ENCODE measurements around the gene FAM50B. TPM values are rescaled to one million over a fixed set of nuclear protein-coding genes. Genes with fewer than 3 reads are reported as not detected.

Gene FAM50B
- polyA plus RNA-seq, 1 donor from 2014 or later: 0.79 TPM

- H3F3A ChIP-seq (ENCODE audit: insufficient read depth, low read length, poor library complexity, severe bottlenecking): no peaks in the 10 kb centered on the region
- no peak overlapping the region for H3K4me2 ChIP-seq (ENCODE audit: low read length)
- H3K9ac ChIP-seq (ENCODE audit: low read length): no peak overlapping the region
- no peaks in the 10 kb centered on the region for H4K20me1 ChIP-seq (ENCODE audit: insufficient read depth)
- H3K4me3 ChIP-seq (ENCODE audit: low read length): no peak overlapping the region
- no peaks in the 10 kb centered on the region for H3K27me3 ChIP-seq (ENCODE audit: insufficient read depth, low read depth, low read length)
- TF ChIP-seq RAD21 (conservative IDR thresholded peaks at IDR 0.05): no peak
- H3K9me2 ChIP-seq (ENCODE audit: insufficient read depth, low read length): no peaks in the 10 kb centered on the region
- H3K9me3 ChIP-seq (ENCODE audit: low read length): no peaks in the 10 kb centered on the region
- no peak overlapping the region for H3K27ac ChIP-seq (ENCODE audit: low read length)
- no peaks in the 10 kb centered on the region for H3K36me3 ChIP-seq (ENCODE audit: insufficient read depth, low read length)
- no peak overlapping the region for H2AFZ ChIP-seq (ENCODE audit: low read depth, low read length)
- no peaks in the 10 kb centered on the region for H3K79me2 ChIP-seq (replicated peaks; ENCODE audit: insufficient read depth, low read length)
These were observed 42.7 kb downstream of the FAM50B start for GRCh38 chr6:3891883-3892282.

- no peak overlapping the region for H3K27ac ChIP-seq (ENCODE audit: low read length)
- H3K79me2 ChIP-seq (replicated peaks; ENCODE audit: insufficient read depth, low read length): no peaks in the 10 kb centered on the region
- no peaks in the 10 kb centered on the region for H3K9me2 ChIP-seq (ENCODE audit: insufficient read depth, low read length)
- H3K9me3 ChIP-seq (ENCODE audit: low read length): no peaks in the 10 kb centered on the region
- H3K9ac ChIP-seq (ENCODE audit: low read length): no peak overlapping the region
- H3K4me3 ChIP-seq (ENCODE audit: low read length): no peak overlapping the region
- no peaks in the 10 kb centered on the region for H3K27me3 ChIP-seq (ENCODE audit: insufficient read depth, low read depth, low read length)
- no peak overlapping the region for H2AFZ ChIP-seq (ENCODE audit: low read depth, low read length)
- H4K20me1 ChIP-seq (ENCODE audit: insufficient read depth): no peaks in the 10 kb centered on the region
- H3F3A ChIP-seq (ENCODE audit: insufficient read depth, low read length, poor library complexity, severe bottlenecking): no peaks in the 10 kb centered on the region
- TF ChIP-seq EZH2 (IDR thresholded peaks at IDR 0.05; ENCODE audit: borderline replicate concordance, insufficient read depth, low read length, poor library complexity, severe bottlenecking): no peak
- TF ChIP-seq REST (IDR thresholded peaks at IDR 0.05; ENCODE audit: borderline replicate concordance): no peak
- no peak for TF ChIP-seq MXI1 (conservative IDR thresholded peaks at IDR 0.05; ENCODE audit: poor library complexity, severe bottlenecking)
- TF ChIP-seq SMC3 (conservative IDR thresholded peaks at IDR 0.05; ENCODE audit: poor library complexity): no peak
- TF ChIP-seq POLR2AphosphoS5 (IDR thresholded peaks at IDR 0.05): no peak
- no peak for TF ChIP-seq RAD21 (conservative IDR thresholded peaks at IDR 0.05)
- TF ChIP-seq, protein P1, sequence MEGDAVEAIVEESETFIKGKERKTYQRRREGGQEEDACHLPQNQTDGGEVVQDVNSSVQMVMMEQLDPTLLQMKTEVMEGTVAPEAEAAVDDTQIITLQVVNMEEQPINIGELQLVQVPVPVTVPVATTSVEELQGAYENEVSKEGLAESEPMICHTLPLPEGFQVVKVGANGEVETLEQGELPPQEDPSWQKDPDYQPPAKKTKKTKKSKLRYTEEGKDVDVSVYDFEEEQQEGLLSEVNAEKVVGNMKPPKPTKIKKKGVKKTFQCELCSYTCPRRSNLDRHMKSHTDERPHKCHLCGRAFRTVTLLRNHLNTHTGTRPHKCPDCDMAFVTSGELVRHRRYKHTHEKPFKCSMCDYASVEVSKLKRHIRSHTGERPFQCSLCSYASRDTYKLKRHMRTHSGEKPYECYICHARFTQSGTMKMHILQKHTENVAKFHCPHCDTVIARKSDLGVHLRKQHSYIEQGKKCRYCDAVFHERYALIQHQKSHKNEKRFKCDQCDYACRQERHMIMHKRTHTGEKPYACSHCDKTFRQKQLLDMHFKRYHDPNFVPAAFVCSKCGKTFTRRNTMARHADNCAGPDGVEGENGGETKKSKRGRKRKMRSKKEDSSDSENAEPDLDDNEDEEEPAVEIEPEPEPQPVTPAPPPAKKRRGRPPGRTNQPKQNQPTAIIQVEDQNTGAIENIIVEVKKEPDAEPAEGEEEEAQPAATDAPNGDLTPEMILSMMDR (IDR thresholded peaks at IDR 0.05; ENCODE audit: poor library complexity, severe bottlenecking): no peak
- no peak for TF ChIP-seq TAF1 (IDR thresholded peaks at IDR 0.05; ENCODE audit: low read depth)
- no peak for TF ChIP-seq EP300 (conservative IDR thresholded peaks at IDR 0.05; ENCODE audit: poor library complexity, severe bottlenecking)
- no peak overlapping the region for H3K4me2 ChIP-seq (ENCODE audit: low read length)
- H3K36me3 ChIP-seq (ENCODE audit: insufficient read depth, low read length): no peaks in the 10 kb centered on the region
These were observed 43.4 kb downstream of the FAM50B start for GRCh38 chr6:3892603-3893002.

DNA sequence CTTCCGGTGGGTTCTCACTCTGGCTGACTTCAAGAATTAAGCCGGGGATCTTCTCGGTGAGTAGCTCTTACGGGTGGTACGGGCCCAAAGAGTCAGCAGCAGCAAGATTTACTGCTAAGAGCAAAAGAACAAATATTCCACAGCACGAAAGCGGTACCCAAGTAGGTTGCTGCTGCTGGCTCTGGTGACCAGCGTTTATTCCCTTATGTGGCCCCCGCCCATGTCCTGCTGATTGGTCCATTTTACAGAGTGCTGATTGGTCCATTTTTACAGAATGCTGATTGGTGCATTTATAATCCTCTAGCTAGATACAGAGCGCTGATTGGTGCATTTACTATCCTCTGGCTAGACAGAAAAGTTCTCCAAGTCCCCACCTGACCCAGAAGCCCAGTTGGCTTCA lies 44.3 kb downstream of the FAM50B start:
- no peaks in the 10 kb centered on the region for H3K27me3 ChIP-seq (ENCODE audit: insufficient read depth, low read depth, low read length)
- H2AFZ ChIP-seq (ENCODE audit: low read depth, low read length): no peak overlapping the region
- no peaks in the 10 kb centered on the region for H4K20me1 ChIP-seq (ENCODE audit: insufficient read depth)
- H3K27ac ChIP-seq (ENCODE audit: low read length): no peak overlapping the region
- no peak overlapping the region for H3K4me3 ChIP-seq (ENCODE audit: low read length)
- no peaks in the 10 kb centered on the region for H3K9me3 ChIP-seq (ENCODE audit: low read length)
- H3K79me2 ChIP-seq (replicated peaks; ENCODE audit: insufficient read depth, low read length): no peaks in the 10 kb centered on the region
- no peaks in the 10 kb centered on the region for H3K36me3 ChIP-seq (ENCODE audit: insufficient read depth, low read length)
- H3K4me2 ChIP-seq (ENCODE audit: low read length): no peak overlapping the region
- H3F3A ChIP-seq (ENCODE audit: insufficient read depth, low read length, poor library complexity, severe bottlenecking): no peaks in the 10 kb centered on the region
- H3K9me2 ChIP-seq (ENCODE audit: insufficient read depth, low read length): no peaks in the 10 kb centered on the region
- TF ChIP-seq TAF1 (IDR thresholded peaks at IDR 0.05; ENCODE audit: low read depth): no peak
- no peak for TF ChIP-seq POLR2AphosphoS5 (IDR thresholded peaks at IDR 0.05)
- TF ChIP-seq EZH2 (IDR thresholded peaks at IDR 0.05; ENCODE audit: borderline replicate concordance, insufficient read depth, low read length, poor library complexity, severe bottlenecking): no peak
- no peak for TF ChIP-seq EP300 (conservative IDR thresholded peaks at IDR 0.05; ENCODE audit: poor library complexity, severe bottlenecking)
- TF ChIP-seq MXI1 (conservative IDR thresholded peaks at IDR 0.05; ENCODE audit: poor library complexity, severe bottlenecking): no peak
- TF ChIP-seq RAD21 (conservative IDR thresholded peaks at IDR 0.05): no peak
- no peak overlapping the region for H3K9ac ChIP-seq (ENCODE audit: low read length)
